ENCODE results near the gene SUCLG2. TPM values are rescaled to one million over a fixed set of nuclear protein-coding genes. Genes with fewer than 3 reads are reported as not detected.

SUCLG2 gene
- total and polyA plus RNA-seq, 9 of the 15 experiments (the other 6 are each of a cell fraction or from before 2014, with no cell fraction given) = 10.1 to 41.4 (median 29.0) TPM

DNA sequence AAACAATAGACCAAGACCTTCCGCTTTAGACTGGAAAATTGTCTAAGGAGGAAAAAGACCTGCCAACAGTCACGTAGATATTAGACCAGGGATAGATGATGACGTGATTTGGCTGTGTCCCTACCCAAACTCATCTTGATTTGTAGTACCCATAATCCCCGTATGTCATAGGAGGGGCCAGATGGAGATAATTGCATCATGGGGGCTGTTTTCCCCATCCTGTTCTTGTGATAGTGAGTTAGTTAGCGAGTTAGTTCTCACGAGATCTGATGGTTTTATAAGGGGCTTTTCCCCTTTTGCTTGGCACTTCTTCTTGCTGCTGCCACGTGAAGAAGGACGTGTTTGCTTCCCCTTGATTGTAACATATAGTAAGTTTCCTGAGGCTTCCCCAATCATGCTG, 31.7 kb upstream of the SUCLG2 start:
- no TSS peak for BruUV-seq (replicated peaks)
- ChIA-PET POLR2A (no interaction called here), CTCF (ENCODE audit: low intra/inter-chr PET ratio) (no interaction called here)
- Histone ChIP-seq H3K4me3 (no peak overlapping the region), H3K36me3 (ENCODE audit: control insufficient read depth, insufficient read depth, low read length) (no peaks in the 10 kb centered on the region), H4K20me1 (replicated peaks; ENCODE audit: control insufficient read depth, insufficient read depth, low read length) (no peaks in the 10 kb centered on the region), H2AFZ (ENCODE audit: low read depth, low read length) (no peak overlapping the region), H3K4me1 (replicated peaks in 1 of 2; ENCODE audit: control insufficient read depth in 2 of 2, insufficient read depth in 2 of 2, low read length in 2 of 2) (no peaks in the 10 kb centered on the region), H3K27me3 (ENCODE audit: control insufficient read depth in 2 of 2, insufficient read depth in 2 of 2, low read length in 2 of 2) (no peaks in the 10 kb centered on the region), H3K79me2 (ENCODE audit: control insufficient read depth, insufficient read depth, low read length) (no peaks in the 10 kb centered on the region), H3K27ac (ENCODE audit: extremely low read depth, low read depth, low read length) (no peak overlapping the region), H3K9ac (ENCODE audit: insufficient read depth in 1 of 2, low read depth in 2 of 2, low read length in 2 of 2) (no peak overlapping the region), H3K9me3 (replicated peaks; ENCODE audit: control insufficient read depth, insufficient read depth, low read depth, low read length) (no peaks in the 10 kb centered on the region), H3K4me2 (ENCODE audit: insufficient read depth, low read length) (no peak overlapping the region), H3K9me1 (ENCODE audit: control insufficient read depth, insufficient read depth, low read length) (no peaks in the 10 kb centered on the region)
- intact Hi-C loops (cut with micrococcal nuclease) (no loop called here), in situ Hi-C loops (cut with MboI) (no loop called here)
- TF ChIP-seq ZBED1 (IDR thresholded peaks at IDR 0.05) (no peak), ZNF134 (CRISPR knock-in tag; conservative IDR thresholded peaks at IDR 0.05) (no peak), BRF1 (IDR thresholded peaks at IDR 0.05; ENCODE audit: borderline replicate concordance, extremely low read depth, insufficient read length) (no peak), TCFL5 (CRISPR knock-in tag; conservative IDR thresholded peaks at IDR 0.05) (no peak), HMGN3 (IDR thresholded peaks at IDR 0.05; ENCODE audit: borderline replicate concordance, extremely low read depth, insufficient read length, low read depth, low read length) (no peak), MTF1 (CRISPR knock-in tag; IDR thresholded peaks at IDR 0.05; ENCODE audit: borderline replicate concordance) (no peak)
- TF ChIP-seq, protein P1, sequence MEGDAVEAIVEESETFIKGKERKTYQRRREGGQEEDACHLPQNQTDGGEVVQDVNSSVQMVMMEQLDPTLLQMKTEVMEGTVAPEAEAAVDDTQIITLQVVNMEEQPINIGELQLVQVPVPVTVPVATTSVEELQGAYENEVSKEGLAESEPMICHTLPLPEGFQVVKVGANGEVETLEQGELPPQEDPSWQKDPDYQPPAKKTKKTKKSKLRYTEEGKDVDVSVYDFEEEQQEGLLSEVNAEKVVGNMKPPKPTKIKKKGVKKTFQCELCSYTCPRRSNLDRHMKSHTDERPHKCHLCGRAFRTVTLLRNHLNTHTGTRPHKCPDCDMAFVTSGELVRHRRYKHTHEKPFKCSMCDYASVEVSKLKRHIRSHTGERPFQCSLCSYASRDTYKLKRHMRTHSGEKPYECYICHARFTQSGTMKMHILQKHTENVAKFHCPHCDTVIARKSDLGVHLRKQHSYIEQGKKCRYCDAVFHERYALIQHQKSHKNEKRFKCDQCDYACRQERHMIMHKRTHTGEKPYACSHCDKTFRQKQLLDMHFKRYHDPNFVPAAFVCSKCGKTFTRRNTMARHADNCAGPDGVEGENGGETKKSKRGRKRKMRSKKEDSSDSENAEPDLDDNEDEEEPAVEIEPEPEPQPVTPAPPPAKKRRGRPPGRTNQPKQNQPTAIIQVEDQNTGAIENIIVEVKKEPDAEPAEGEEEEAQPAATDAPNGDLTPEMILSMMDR (IDR thresholded peaks at IDR 0.05 in 2 of 3, conservative IDR thresholded peaks at IDR 0.05 in 1 of 3; ENCODE audit: insufficient read depth in 2 of 3, low read depth in 1 of 3, low read length in 3 of 3) = no peak
- TF ChIP-seq, protein P2, sequence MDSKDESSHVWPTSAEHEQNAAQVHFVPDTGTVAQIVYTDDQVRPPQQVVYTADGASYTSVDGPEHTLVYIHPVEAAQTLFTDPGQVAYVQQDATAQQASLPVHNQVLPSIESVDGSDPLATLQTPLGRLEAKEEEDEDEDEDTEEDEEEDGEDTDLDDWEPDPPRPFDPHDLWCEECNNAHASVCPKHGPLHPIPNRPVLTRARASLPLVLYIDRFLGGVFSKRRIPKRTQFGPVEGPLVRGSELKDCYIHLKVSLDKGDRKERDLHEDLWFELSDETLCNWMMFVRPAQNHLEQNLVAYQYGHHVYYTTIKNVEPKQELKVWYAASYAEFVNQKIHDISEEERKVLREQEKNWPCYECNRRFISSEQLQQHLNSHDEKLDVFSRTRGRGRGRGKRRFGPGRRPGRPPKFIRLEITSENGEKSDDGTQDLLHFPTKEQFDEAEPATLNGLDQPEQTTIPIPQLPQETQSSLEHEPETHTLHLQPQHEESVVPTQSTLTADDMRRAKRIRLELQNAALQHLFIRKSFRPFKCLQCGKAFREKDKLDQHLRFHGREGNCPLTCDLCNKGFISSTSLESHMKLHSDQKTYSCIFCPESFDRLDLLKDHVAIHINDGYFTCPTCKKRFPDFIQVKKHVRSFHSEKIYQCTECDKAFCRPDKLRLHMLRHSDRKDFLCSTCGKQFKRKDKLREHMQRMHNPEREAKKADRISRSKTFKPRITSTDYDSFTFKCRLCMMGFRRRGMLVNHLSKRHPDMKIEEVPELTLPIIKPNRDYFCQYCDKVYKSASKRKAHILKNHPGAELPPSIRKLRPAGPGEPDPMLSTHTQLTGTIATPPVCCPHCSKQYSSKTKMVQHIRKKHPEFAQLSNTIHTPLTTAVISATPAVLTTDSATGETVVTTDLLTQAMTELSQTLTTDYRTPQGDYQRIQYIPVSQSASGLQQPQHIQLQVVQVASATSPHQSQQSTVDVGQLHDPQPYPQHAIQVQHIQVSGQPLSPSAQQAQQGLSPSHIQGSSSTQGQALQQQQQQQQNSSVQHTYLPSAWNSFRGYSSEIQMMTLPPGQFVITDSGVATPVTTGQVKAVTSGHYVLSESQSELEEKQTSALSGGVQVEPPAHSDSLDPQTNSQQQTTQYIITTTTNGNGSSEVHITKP (IDR thresholded peaks at IDR 0.05; ENCODE audit: partially characterized antibody) = no peak
- TF ChIP-seq, protein P3, sequence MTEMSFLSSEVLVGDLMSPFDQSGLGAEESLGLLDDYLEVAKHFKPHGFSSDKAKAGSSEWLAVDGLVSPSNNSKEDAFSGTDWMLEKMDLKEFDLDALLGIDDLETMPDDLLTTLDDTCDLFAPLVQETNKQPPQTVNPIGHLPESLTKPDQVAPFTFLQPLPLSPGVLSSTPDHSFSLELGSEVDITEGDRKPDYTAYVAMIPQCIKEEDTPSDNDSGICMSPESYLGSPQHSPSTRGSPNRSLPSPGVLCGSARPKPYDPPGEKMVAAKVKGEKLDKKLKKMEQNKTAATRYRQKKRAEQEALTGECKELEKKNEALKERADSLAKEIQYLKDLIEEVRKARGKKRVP (CRISPR knock-in tag; IDR thresholded peaks at IDR 0.05) = no peak
- WGBS (ENCODE audit: insufficient coverage, low coverage, missing lambda C conversion rate) = 0% methylated on average over 8 of the region's 8 CpGs
- ATAC-seq = no peak
- no peak for DNase-seq (ENCODE audit: extremely low read depth in 1 of 4, low spot score in 3 of 4)
- FAIRE-seq = no peak

Data from K562 (cell line).